GM21526 (cell line): ENCODE results near the gene PPIA.
"Not testable (repeated sequence)": the region's sequence is repeated elsewhere in the genome, so short reads cannot be mapped to it uniquely, and the experiment has no call there.

Experiments
- ATAC-seq: cut with Tn5 transposase; IDR thresholded peaks from one replicate; pipeline ENCODE4 v1.9.1; 2021; ENCODE audit warnings: moderate library complexity; ENCODE audit not compliant: unreplicated experiment, low FRiP score

PPIA gene

DNA sequence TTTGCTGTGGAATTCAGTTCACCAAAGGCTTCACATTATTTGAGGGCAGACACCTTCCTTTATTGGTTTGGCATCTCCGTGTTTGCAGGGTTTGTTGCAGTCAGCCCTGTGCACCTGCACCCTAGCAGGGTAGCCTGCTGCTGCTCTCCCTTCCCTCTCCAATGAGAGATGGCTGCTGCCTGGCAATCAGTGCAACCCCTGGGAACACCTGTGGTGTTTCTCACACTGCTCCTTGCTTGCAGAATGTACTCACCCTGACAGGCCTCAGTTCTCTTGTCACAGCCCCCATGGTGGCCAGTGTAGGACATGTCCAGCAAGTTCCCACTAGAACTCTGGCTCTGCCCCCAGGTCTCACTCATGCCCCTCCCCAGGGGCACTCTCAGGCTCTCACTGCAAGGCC is 12.1 kb upstream of the PPIA start:
- no peak for ATAC-seq

DNA sequence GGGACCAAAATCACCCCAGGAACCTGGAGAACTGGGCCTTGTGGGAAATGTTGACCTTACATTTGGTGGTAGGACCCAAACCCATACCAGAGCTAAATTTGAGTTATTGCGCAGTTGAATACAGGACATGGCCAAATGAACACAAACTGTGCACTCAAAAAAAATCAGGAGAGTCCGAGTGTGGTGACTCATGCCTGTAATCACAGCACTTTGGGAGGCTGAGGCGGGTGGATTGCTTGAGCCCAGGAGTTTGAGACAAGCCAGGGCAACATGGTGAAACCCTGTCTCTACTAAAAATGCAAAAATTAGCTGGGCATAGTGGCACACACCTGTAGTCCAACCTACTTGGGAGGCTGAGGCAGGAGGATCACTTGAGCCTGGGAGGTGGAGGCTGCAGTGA is 11.3 kb upstream of the PPIA start:
- not testable (repeated sequence) for ATAC-seq

- no peak for ATAC-seq
Observed at GRCh38 chr7:44787041-44787440, 9.4 kb upstream of the PPIA start.

DNA sequence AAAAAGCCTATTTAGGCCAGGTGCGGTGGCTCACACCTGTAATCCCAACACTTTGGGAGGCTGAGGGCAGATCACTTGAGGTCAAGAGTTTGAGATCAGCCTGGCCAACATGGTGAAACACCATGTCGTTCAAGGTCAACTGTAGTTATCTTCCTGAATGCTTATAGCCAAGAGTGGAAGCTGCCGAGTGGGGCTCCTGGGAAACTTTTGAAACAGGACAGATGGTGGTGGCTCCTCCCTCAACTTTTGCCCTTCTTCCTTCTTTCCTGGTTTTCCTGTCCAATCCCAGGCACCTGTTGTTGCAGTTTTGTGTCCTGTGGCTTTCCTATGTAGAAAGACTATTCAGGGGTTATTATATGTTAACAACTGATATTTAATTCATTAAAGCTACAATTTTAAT is 8.7 kb upstream of the PPIA start:
- ATAC-seq, result no peak

DNA sequence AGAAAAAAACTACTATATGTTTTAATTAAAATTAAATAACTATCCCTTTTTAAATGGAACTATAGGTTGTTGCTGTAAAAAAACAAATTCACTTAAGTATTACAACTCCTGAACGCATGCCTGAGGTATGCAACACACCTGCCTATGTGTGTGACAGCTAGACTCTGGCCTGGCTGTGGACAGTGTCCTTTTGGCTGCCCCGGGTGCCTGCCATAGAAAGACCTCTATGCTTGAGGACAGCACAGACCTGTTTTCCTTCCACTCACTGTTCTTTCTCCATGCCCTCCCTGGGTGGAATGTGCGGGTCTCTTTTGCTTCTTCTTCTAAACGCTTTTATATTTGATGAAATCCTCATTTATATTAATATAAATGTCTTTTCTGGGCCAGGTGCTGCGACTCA is 6.5 kb upstream of the PPIA start:
- no peak for ATAC-seq

DNA sequence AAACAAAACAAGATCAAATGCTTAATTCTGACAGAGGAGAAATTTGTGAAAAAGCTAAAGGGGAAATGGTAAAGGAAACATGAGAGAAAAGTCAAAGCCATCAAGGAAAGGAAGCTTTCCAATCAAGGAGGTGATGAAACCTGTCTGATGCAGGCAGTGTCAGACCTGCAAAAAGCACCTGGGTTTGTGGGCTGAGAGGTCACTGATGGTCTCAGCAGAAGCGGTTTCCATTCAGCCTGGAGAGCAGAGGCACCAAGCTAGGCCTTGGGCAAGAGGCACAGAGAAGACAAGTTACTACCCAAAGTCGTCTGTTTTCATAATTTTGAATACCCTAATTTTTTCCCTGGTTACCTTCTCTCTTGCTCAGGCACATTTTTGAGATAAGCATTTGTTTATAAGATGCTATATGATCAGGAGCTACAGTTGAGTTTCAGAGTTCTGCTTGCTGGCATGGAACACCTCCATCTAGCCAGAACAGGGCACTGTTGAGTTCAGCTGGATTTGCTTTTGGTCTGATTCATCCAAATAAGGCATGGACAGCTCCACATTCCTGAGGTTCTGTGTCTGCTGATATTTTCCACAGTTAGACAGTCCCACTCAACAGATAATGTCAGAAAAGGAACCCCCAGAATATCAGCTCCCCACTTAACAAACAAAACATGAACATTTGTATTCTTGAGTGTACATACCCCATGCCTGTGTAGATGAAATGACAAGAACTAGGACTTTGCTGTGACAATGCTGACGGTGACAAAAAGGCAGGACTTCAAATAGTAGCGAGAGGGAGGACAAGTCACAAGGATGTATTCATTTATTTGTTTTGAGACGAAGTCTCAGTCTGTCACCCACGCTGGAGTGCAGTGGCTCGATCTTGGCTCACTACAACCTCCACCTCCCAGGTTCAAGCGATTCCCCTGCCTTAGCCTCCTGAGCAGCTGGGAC is 4.9 kb upstream of the PPIA start:
- no peak for ATAC-seq

- no peak for ATAC-seq
Observed at GRCh38 chr7:44793919-44794318, 2.6 kb upstream of the PPIA start.

- no peak for ATAC-seq
Observed at GRCh38 chr7:44794331-44794730, 2.1 kb upstream of the PPIA start.

- peak; percentile 27 for ATAC-seq
Observed at GRCh38 chr7:44796034-44796503, 412 bp upstream of the PPIA start.

GRCh38 chr7:44797329-44798258 is 1.1 kb downstream of the PPIA start:
- ATAC-seq, result peak; percentile 50

- no peak for ATAC-seq
Observed at GRCh38 chr7:44798649-44799305, 2.3 kb downstream of the PPIA start.

DNA sequence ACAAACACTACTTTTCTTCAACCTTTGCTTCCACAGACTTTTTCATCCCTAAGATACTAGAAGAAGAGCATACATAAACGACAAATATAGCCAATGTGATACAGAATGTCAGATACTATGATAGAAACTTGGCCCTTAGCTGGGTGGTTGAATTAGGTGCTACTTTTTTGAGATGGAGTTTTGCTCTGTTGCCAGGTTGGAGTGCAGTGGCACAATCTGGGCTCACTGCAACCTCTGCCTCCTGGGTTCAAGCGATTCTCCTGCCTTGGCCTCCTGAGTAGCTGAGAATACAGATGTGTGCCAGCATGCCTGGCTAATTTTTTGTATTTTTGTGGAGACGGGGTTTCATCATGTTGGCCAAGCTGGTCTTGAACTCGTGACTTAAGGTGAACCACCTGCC is 3.5 kb downstream of the PPIA start:
- no peak for ATAC-seq

- ATAC-seq, result no peak
Observed at GRCh38 chr7:44801890-44802289, 5.4 kb downstream of the PPIA start.

GRCh38 chr7:44802418-44803025 is 6.0 kb downstream of the PPIA start:
- no peak for ATAC-seq

DNA sequence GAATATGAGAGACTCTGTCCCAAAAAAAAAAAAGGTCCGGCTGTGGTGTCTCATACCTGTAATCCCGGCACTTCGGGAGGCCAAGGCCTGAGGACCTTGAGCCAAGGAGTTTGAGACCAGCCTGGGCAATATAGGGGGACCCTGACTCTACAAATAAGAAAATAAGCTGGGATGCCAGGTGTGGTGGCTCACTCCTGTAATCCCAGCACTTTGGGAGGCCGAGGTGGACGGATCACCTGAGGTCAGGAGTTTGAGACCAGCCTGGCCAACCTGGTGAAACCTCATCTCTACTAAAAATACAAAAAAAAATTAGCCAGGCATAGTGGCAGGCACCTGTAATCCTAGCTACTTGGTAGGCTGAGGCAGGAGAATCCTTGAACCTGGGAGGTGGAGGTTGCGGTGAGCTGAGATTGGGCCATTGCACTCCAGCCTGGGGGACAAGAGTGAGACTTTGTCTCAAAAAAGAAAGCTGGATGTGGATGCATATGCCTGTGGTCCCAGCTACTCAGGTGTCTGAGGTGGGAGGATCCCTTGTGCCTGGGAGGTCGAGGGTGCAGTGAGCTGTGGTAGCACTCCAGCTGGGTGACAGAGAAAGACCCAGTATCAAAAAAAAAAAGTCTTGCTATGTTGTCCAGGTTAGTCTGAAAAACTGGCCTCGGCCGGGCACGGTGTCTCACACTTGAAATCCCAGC is 7.5 kb downstream of the PPIA start:
- not testable (repeated sequence) for ATAC-seq

GRCh38 chr7:44805950-44806349 is 9.5 kb downstream of the PPIA start:
- no peak for ATAC-seq

DNA sequence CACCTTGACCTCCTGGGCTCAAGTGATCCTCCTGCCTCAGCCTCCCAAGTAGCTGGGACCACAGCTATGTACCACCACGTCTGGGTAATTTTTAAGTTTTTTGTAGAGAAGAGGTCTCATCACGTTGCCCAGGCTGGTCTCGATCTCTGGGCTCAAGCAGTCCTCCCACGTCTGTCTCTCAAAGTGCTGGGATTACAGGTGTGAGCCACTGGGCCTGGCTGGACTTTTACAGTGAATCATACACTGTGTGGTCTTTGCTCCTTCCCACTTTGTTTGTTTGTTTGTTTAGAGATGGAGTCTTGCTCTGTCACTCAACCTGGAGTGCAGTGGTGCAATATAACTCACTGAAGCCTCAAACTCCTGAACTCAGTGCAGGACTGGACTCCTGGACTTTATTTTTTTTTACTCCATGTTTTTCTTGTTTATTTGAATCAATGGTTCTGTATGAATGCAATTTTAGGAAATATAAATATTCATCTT is 12.5 kb downstream of the PPIA start:
- no peak for ATAC-seq

GRCh38 chr7:44811093-44811492 is 14.6 kb downstream of the PPIA start:
- ATAC-seq, result no peak

DNA sequence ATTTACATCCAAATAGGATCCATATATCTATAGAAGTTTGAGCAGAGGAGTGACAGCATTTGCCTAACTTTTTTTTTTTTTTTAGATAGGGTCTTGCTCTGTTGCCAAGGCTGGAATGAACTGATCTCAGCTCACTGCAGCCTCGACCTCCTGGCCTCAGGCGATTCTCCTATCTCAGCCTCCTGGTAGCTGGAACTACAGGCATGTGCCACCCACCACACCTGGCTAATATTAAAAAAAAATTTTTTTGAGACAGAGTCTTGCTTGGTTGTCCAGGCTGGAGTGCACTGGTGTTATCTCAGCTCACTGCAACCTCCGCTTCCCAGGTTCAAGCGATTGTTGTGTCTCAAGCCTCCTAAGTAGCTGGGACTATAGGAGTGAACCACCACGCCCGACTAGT is 15.1 kb downstream of the PPIA start:
- no peak for ATAC-seq

- no peak for ATAC-seq
Observed at GRCh38 chr7:44814919-44815318, 18.4 kb downstream of the PPIA start.
